Upper lobe of left lung (tissue), 6 donors: ENCODE results near the gene MRPS2. TPM values are rescaled to one million over a fixed set of nuclear protein-coding genes. Genes with fewer than 3 reads are reported as not detected.

ENCODE experiments used
- ATAC-seq, 2 donors: fragments of 200-7000 bp; cut with Tn5 transposase; one replicate each; pipeline ENCODE4 v1.9.1; 2022; ENCODE audit warnings: mild to moderate bottlenecking in 2 of 2, moderate library complexity in 2 of 2; ENCODE audit not compliant: low FRiP score in 2 of 2
- DNase-seq, 2 donors: peaks; one replicate each; pipeline ENCODE4 v3.0.0-alpha.2; 2019 to 2020
- H3K27ac ChIP-seq, 4 donors: fragments of 200-600 bp; sonication (generic); one replicate each; pipeline ENCODE4 v1.5.1; 2016 to 2019
- H3K27me3 ChIP-seq, 4 donors: fragments of 200-600 bp; sonication (generic); one replicate each; pipeline ENCODE4 v1.5.1; 2017 to 2019
- H3K36me3 ChIP-seq, 4 donors: fragments of 200-600 bp; sonication (generic); one replicate each; pipeline ENCODE4 v1.5.1; 2016 to 2019
- H3K4me1 ChIP-seq, 4 donors: fragments of 200-600 bp; sonication (generic); one replicate each; pipeline ENCODE4 v1.5.1; 2018 to 2019
- H3K4me3 ChIP-seq, 4 donors: fragments of 200-600 bp; sonication (generic); one replicate each; pipeline ENCODE4 v1.5.1; 2017 to 2019; ENCODE audit warnings: mild to moderate bottlenecking in 2 of 4, moderate library complexity in 1 of 4
- H3K9me3 ChIP-seq, 4 donors: fragments of 200-600 bp; sonication (generic); one replicate each; pipeline ENCODE4 v1.5.1; 2018 to 2019
- CTCF ChIP-seq, 6 experiments: fragments of 450-650 bp in 4 of 6; fragments of 200-600 bp in 2 of 6; sonication (generic) in 2 of 6; IDR thresholded peaks; one replicate each; pipeline ENCODE4 v1.5.1; 2016 to 2019; ENCODE audit warnings: antibody characterized with exemption in 6 of 6
- EP300 ChIP-seq, 4 donors: sonication (generic); formaldehyde crosslinking; IDR thresholded peaks; one replicate each; pipeline ENCODE4 v1.5.1; 2017; ENCODE audit warnings: antibody characterized with exemption in 4 of 4, control low read depth in 2 of 4
- POLR2A ChIP-seq, 4 donors: fragments of 450-650 bp; IDR thresholded peaks; one replicate each; pipeline ENCODE4 v1.5.1; 2016 to 2017; ENCODE audit warnings: antibody characterized with exemption in 4 of 4, mild to moderate bottlenecking in 2 of 4
- POLR2AphosphoS5 ChIP-seq, 2 donors: sonication (generic); formaldehyde crosslinking; IDR thresholded peaks; one replicate each; pipeline ENCODE4 v1.5.1; 2017; ENCODE audit warnings: antibody characterized with exemption in 2 of 2
- WGBS, 2 donors: methylation state at CpG; one replicate each; pipeline ENCODE4 v1.1.5; 2017 to 2018; 5-methylcytosine and 5-hydroxymethylcytosine counted together
- total RNA-seq, 6 donors: library from RNA; depleted of rRNA in 4 of 6; stranded (reverse); fragments of >200 nt in 4 of 6; gene quantifications; one replicate each; pipeline versions ENCODE4 v1.1.0 to v1.2.1, GENCODE V29; 2016 to 2021
- donor health status: DM: no; HTN: no; CAD: no; lungs with moderate emphysema.
- donor health status: DM: no; HTN: yes; CAD: no; lungs with severe emphysema.

MRPS2 gene
- total RNA-seq, 6 donors from 2014 or later = 11.1 to 40.6 (median 26.3) TPM

DNA sequence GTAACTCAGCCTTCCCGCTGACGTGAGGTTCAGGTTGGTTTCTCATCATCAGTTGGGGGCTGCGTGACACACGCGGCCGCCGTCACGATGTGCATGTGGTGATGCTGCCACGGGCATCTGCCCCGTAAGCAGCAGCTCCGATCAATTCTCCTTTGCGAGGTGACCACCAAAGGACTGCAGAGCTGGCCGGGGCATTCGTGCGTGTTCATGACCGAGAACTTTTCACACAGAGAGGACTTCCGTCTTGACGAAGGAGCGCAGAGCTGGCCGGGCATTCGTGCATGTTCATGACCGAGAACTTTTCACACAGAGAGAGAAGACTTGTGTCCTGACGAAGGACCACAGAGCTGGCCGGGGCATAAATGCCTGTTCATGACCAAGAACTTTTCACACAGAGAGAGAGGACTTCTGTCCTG lies 16.9 kb downstream of the MRPS2 start:
- Histone ChIP-seq H3K4me3 (no peak overlapping the region), H3K27me3 (no peaks in the 10 kb centered on the region), H3K36me3 (no peaks in the 10 kb centered on the region), H3K27ac (no peak overlapping the region), H3K9me3 (no peaks in the 10 kb centered on the region), H3K4me1 (no peaks in the 10 kb centered on the region)
- DNase-seq = peak; percentile 9 to 70
- TF ChIP-seq POLR2AphosphoS5 (IDR thresholded peaks at IDR 0.05) = no peak
- TF ChIP-seq CTCF (IDR thresholded peaks at IDR 0.05) = no peak
- TF ChIP-seq EP300 (IDR thresholded peaks at IDR 0.05) = no peak
- TF ChIP-seq POLR2A (IDR thresholded peaks at IDR 0.05) = no peak
- 92 to 94% methylated on average over 23 to 24 of the region's 24 CpGs for WGBS, 2 donors
- no peak for ATAC-seq

GRCh38 chr9:135519179-135519971 lies 18.9 kb downstream of the MRPS2 start:
- WGBS, 2 donors = 94 to 96% methylated on average over 10 of the region's 10 CpGs
- Histone ChIP-seq H3K4me1 (no peaks in the 10 kb centered on the region), H3K4me3 (no peak overlapping the region), H3K27ac (no peak overlapping the region), H3K27me3 (no peaks in the 10 kb centered on the region), H3K9me3 (no peaks in the 10 kb centered on the region), H3K36me3 (no peaks in the 10 kb centered on the region)
- ATAC-seq (no peak), DNase-seq (no peak)
- TF ChIP-seq POLR2A (IDR thresholded peaks at IDR 0.05) = no peak

GRCh38 chr9:135520916-135521607 lies 20.6 kb downstream of the MRPS2 start, which contains the start of gene LCN1:
TSS of gene LCN1 (plus strand) at chr9:135521440. CDS start at chr9:135521498, 58 bp downstream.
- Histone ChIP-seq H3K4me3 (no peak within 1 kb of the TSS), H3K9me3 (no peaks in the 10 kb centered on the region), H3K27me3 (no peaks in the 10 kb centered on the region), H3K27ac (no peak within 1 kb of the TSS), H3K36me3 (no peaks in the 10 kb centered on the region), H3K4me1 (no peaks in the 10 kb centered on the region)
- WGBS, 2 donors = 82 to 85% methylated on average over 11 to 18 of the region's 18 CpGs
- TF ChIP-seq POLR2A (IDR thresholded peaks at IDR 0.05) (no peak), CTCF (IDR thresholded peaks at IDR 0.05) (no peak), POLR2AphosphoS5 (IDR thresholded peaks at IDR 0.05) (no peak), EP300 (IDR thresholded peaks at IDR 0.05) (no peak)
- ATAC-seq (no peak), DNase-seq (peak in 1 of 2 donors; percentile 50)

DNA sequence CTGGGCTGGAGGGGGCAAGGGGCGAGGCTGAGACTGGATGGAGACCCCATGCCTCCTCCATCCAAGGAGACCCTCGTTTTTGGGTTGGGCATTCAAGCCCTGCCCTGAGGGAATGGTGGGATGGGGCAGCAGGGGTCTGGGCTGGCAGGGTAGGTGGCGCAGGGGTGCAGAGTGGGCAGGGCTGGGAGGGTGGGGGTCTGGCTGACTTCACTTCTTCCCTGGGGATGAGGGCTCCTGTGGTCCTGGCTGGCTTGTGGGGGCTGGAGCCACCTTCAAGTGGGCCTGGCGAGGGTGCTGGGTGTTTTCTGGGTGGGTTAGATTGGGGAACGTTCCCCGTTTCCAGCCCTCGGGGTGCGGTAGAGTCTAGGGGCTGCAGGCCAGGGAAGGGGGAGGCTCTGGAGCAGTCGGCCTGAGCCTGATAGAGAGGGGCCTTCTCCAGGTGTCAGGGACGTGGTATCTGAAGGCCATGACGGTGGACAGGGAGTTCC lies 21.2 kb downstream of the MRPS2 start:
- ATAC-seq = no peak
- H3K27me3 ChIP-seq = no peaks in the 10 kb centered on the region

More for the DNA sequence above, 21.2 kb downstream of the MRPS2 start:
- WGBS, 2 donors = 52 to 83% methylated on average over 2 to 11 of the region's 11 CpGs
- TF ChIP-seq POLR2A (IDR thresholded peaks at IDR 0.05) = no peak
- TF ChIP-seq CTCF (IDR thresholded peaks at IDR 0.05) = no peak
- no peak for TF ChIP-seq EP300 (IDR thresholded peaks at IDR 0.05)
- no peak for TF ChIP-seq POLR2AphosphoS5 (IDR thresholded peaks at IDR 0.05)
- Histone ChIP-seq H3K9me3 (no peaks in the 10 kb centered on the region), H3K4me3 (no peak overlapping the region), H3K27ac (no peak overlapping the region), H3K4me1 (no peaks in the 10 kb centered on the region), H3K36me3 (no peaks in the 10 kb centered on the region)
- DNase-seq = no peak
